Stimulated activated CD4-positive, alpha-beta T cell treated with anti-CD3 and anti-CD28 coated beads, Interleukin-1b, Interleukin-23, amount 100 ng/mL, for 1 hour (primary cell): ENCODE measurements around the gene KPNA3.
A peak's percentile ranks its signal among the peaks of the same experiment; 100 is the strongest.
"Not testable (repeated sequence)": the region's sequence is repeated elsewhere in the genome, so short reads cannot be mapped to it uniquely, and the experiment has no call there.

Experiments
- DNase-seq, 2 donors: peaks; one replicate each; pipeline ENCODE4 v3.0.0-alpha.2; 2020; ENCODE audit warnings: low read depth in 2 of 2

The KPNA3 gene

GRCh38 chr13:49792550-49793324 lies at the start of gene KPNA3:
Gene KPNA3, minus strand, starts transcription at chr13:49792682. Its CDS starts 176 bp downstream, at chr13:49792506.
- peak; percentile 83 to 88 for DNase-seq

- no peak for DNase-seq
Observed at GRCh38 chr13:49841964-49842363, 49.5 kb upstream of the KPNA3 start.

GRCh38 chr13:49840675-49841074 lies 48.2 kb upstream of the KPNA3 start:
- no peak for DNase-seq

- DNase-seq: no peak
Observed at GRCh38 chr13:49840266-49840665, 47.8 kb upstream of the KPNA3 start.

GRCh38 chr13:49838989-49839388 lies 46.5 kb upstream of the KPNA3 start:
- no peak for DNase-seq

GRCh38 chr13:49836516-49836915 lies 44.0 kb upstream of the KPNA3 start:
- DNase-seq: no peak

- no peak for DNase-seq
Observed at GRCh38 chr13:49833402-49833801, 40.9 kb upstream of the KPNA3 start.

- DNase-seq: no peak
Observed at GRCh38 chr13:49831455-49831854, 39.0 kb upstream of the KPNA3 start.

GRCh38 chr13:49830721-49831120 lies 38.2 kb upstream of the KPNA3 start:
- no peak for DNase-seq

- DNase-seq: no peak
Observed at GRCh38 chr13:49829715-49830114, 37.2 kb upstream of the KPNA3 start.

GRCh38 chr13:49828453-49828852 lies 36.0 kb upstream of the KPNA3 start:
- DNase-seq: no peak

- no peak for DNase-seq
Observed at GRCh38 chr13:49827891-49828290, 35.4 kb upstream of the KPNA3 start.

- DNase-seq: no peak
Observed at GRCh38 chr13:49827336-49827735, 34.9 kb upstream of the KPNA3 start.

GRCh38 chr13:49821216-49822009 lies 28.9 kb upstream of the KPNA3 start:
- no peak for DNase-seq

GRCh38 chr13:49820591-49821215 lies 28.2 kb upstream of the KPNA3 start:
- no peak for DNase-seq

- not testable (repeated sequence) for DNase-seq
Observed at GRCh38 chr13:49816047-49816446, 23.6 kb upstream of the KPNA3 start.

GRCh38 chr13:49814551-49815270 lies 22.2 kb upstream of the KPNA3 start:
- no peak for DNase-seq

- DNase-seq: no peak
Observed at GRCh38 chr13:49812812-49813211, 20.3 kb upstream of the KPNA3 start.

- DNase-seq: no peak
Observed at GRCh38 chr13:49811527-49811908, 19.0 kb upstream of the KPNA3 start.

GRCh38 chr13:49810567-49811526 lies 18.4 kb upstream of the KPNA3 start:
- no peak for DNase-seq

GRCh38 chr13:49807681-49808080 lies 15.2 kb upstream of the KPNA3 start:
- no peak for DNase-seq
